ENCODE data around the gene PIP4K2A. TPM values are rescaled to one million over a fixed set of nuclear protein-coding genes. Genes with fewer than 3 reads are reported as not detected.

The PIP4K2A gene
- total RNA-seq, 1 donor from 2014 or later = 24.0 TPM

- no peak overlapping the region for H3K27ac ChIP-seq (ENCODE audit: low read depth, low read length)
These were observed 28.5 kb downstream of the PIP4K2A start for GRCh38 chr10:22685926-22686325.

GRCh38 chr10:22684699-22685098 lies 29.7 kb downstream of the PIP4K2A start:
- Histone ChIP-seq H3K4me1 (ENCODE audit: control insufficient read depth in 3 of 3, insufficient read depth in 3 of 3, low read length in 3 of 3) (peaks cover 3 to 17% (median 8%) of the 10 kb centered on the region in 3 donors), H3K27ac (ENCODE audit: low read depth, low read length) (no peak overlapping the region), H3K27me3 (ENCODE audit: control insufficient read depth in 3 of 3, insufficient read depth in 3 of 3, low read length in 3 of 3) (no peaks in the 10 kb centered on the region)

More at GRCh38 chr10:22685926-22686325, 28.5 kb downstream of the PIP4K2A start:
- Histone ChIP-seq H3K4me3 (ENCODE audit: low read length in 3 of 3) (no peak overlapping the region), H3K9ac (ENCODE audit: low read depth in 1 of 3, low read length in 3 of 3) (no peak overlapping the region), H3K4me1 (ENCODE audit: control insufficient read depth in 3 of 3, insufficient read depth in 3 of 3, low read length in 3 of 3) (peaks cover 3 to 17% (median 8%) of the 10 kb centered on the region in 3 donors), H3K36me3 (ENCODE audit: control insufficient read depth in 3 of 3, insufficient read depth in 3 of 3, low read length in 3 of 3) (no peaks in the 10 kb centered on the region), H3K27me3 (ENCODE audit: control insufficient read depth in 3 of 3, insufficient read depth in 3 of 3, low read length in 3 of 3) (no peaks in the 10 kb centered on the region), H3K9me3 (ENCODE audit: control insufficient read depth in 3 of 3, low read length in 3 of 3) (no peaks in the 10 kb centered on the region)

DNA sequence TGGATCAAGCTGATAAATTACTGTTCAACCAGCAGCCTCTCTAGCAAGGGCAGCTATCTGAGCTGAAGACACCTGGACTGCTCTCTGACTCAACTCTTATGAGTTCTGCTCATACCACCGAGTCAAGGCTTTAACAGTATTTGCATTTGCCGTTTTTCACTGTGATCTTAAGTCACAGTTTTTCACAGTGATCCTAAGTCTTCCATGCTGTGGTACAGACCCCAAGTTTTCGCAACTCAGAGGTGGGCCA lies 31.3 kb downstream of the PIP4K2A start:
- H3K4me1 ChIP-seq (ENCODE audit: control insufficient read depth in 3 of 3, insufficient read depth in 3 of 3, low read length in 3 of 3) = peaks cover 3 to 17% (median 8%) of the 10 kb centered on the region in 3 donors
- no peak overlapping the region for H3K9ac ChIP-seq (ENCODE audit: low read depth in 1 of 3, low read length in 3 of 3)
- H3K27me3 ChIP-seq (ENCODE audit: control insufficient read depth in 3 of 3, insufficient read depth in 3 of 3, low read length in 3 of 3) = no peaks in the 10 kb centered on the region
- no peak overlapping the region for H3K27ac ChIP-seq (ENCODE audit: low read depth, low read length)
- no peaks in the 10 kb centered on the region for H3K9me3 ChIP-seq (ENCODE audit: control insufficient read depth in 3 of 3, low read length in 3 of 3)
- no peaks in the 10 kb centered on the region for H3K36me3 ChIP-seq (ENCODE audit: control insufficient read depth in 3 of 3, insufficient read depth in 3 of 3, low read length in 3 of 3)
- no peak overlapping the region for H3K4me3 ChIP-seq (ENCODE audit: low read length in 3 of 3)

More at GRCh38 chr10:22684699-22685098, 29.7 kb downstream of the PIP4K2A start:
- H3K4me3 ChIP-seq (ENCODE audit: low read length in 3 of 3) = no peak overlapping the region
- no peaks in the 10 kb centered on the region for H3K9me3 ChIP-seq (ENCODE audit: control insufficient read depth in 3 of 3, low read length in 3 of 3)
- no peak overlapping the region for H3K9ac ChIP-seq (ENCODE audit: low read depth in 1 of 3, low read length in 3 of 3)
- H3K36me3 ChIP-seq (ENCODE audit: control insufficient read depth in 3 of 3, insufficient read depth in 3 of 3, low read length in 3 of 3) = no peaks in the 10 kb centered on the region

- H3K9ac ChIP-seq (ENCODE audit: low read depth in 1 of 3, low read length in 3 of 3) = no peak overlapping the region
These were observed 31.9 kb downstream of the PIP4K2A start for GRCh38 chr10:22682237-22683139.

GRCh38 chr10:22681783-22682183 lies 32.6 kb downstream of the PIP4K2A start:
- Histone ChIP-seq H3K4me1 (ENCODE audit: control insufficient read depth in 3 of 3, insufficient read depth in 3 of 3, low read length in 3 of 3) (peaks cover 3 to 17% (median 8%) of the 10 kb centered on the region in 3 donors), H3K36me3 (ENCODE audit: control insufficient read depth in 3 of 3, insufficient read depth in 3 of 3, low read length in 3 of 3) (no peaks in the 10 kb centered on the region), H3K27me3 (ENCODE audit: control insufficient read depth in 3 of 3, insufficient read depth in 3 of 3, low read length in 3 of 3) (no peaks in the 10 kb centered on the region), H3K27ac (ENCODE audit: low read depth, low read length) (no peak overlapping the region), H3K9ac (ENCODE audit: low read depth in 1 of 3, low read length in 3 of 3) (no peak overlapping the region), H3K9me3 (ENCODE audit: control insufficient read depth in 3 of 3, low read length in 3 of 3) (no peaks in the 10 kb centered on the region), H3K4me3 (ENCODE audit: low read length in 3 of 3) (no peak overlapping the region)

More at GRCh38 chr10:22682237-22683139, 31.9 kb downstream of the PIP4K2A start:
- Histone ChIP-seq H3K27ac (ENCODE audit: low read depth, low read length) (no peak overlapping the region), H3K4me1 (ENCODE audit: control insufficient read depth in 3 of 3, insufficient read depth in 3 of 3, low read length in 3 of 3) (peaks cover 3 to 17% (median 8%) of the 10 kb centered on the region in 3 donors), H3K9me3 (ENCODE audit: control insufficient read depth in 3 of 3, low read length in 3 of 3) (no peaks in the 10 kb centered on the region), H3K36me3 (ENCODE audit: control insufficient read depth in 3 of 3, insufficient read depth in 3 of 3, low read length in 3 of 3) (no peaks in the 10 kb centered on the region), H3K27me3 (ENCODE audit: control insufficient read depth in 3 of 3, insufficient read depth in 3 of 3, low read length in 3 of 3) (no peaks in the 10 kb centered on the region), H3K4me3 (ENCODE audit: low read length in 3 of 3) (no peak overlapping the region)

DNA sequence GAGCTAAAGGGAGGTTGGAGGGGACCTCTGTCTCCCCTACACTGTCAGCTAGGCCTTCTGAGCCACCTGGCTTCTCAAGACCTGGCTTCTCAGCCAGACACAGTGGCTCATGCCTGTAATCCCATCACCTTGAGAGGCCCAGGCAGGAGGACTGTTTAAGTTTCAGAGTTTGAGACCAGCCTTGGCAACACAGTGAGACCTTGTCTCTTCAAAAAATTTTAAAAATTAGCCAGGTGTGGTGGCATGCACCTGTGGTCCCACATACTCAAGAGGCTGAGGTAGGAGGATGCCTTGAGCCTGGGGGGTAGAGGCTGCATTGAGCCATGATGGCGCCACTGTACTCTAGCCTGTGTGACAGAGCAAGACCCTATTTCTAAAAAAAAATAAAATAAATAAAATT lies 33.1 kb downstream of the PIP4K2A start:
- H3K27ac ChIP-seq (ENCODE audit: low read depth, low read length) = no peak overlapping the region
- H3K4me3 ChIP-seq (ENCODE audit: low read length in 3 of 3) = no peak overlapping the region
- peaks cover 3 to 17% (median 8%) of the 10 kb centered on the region in 3 donors for H3K4me1 ChIP-seq (ENCODE audit: control insufficient read depth in 3 of 3, insufficient read depth in 3 of 3, low read length in 3 of 3)
- H3K9me3 ChIP-seq (ENCODE audit: control insufficient read depth in 3 of 3, low read length in 3 of 3) = no peaks in the 10 kb centered on the region
- H3K27me3 ChIP-seq (ENCODE audit: control insufficient read depth in 3 of 3, insufficient read depth in 3 of 3, low read length in 3 of 3) = no peaks in the 10 kb centered on the region
- H3K36me3 ChIP-seq (ENCODE audit: control insufficient read depth in 3 of 3, insufficient read depth in 3 of 3, low read length in 3 of 3) = no peaks in the 10 kb centered on the region
- no peak overlapping the region for H3K9ac ChIP-seq (ENCODE audit: low read depth in 1 of 3, low read length in 3 of 3)

- Histone ChIP-seq H3K27me3 (ENCODE audit: control insufficient read depth in 3 of 3, insufficient read depth in 3 of 3, low read length in 3 of 3) (no peaks in the 10 kb centered on the region), H3K36me3 (ENCODE audit: control insufficient read depth in 3 of 3, insufficient read depth in 3 of 3, low read length in 3 of 3) (no peaks in the 10 kb centered on the region), H3K9me3 (ENCODE audit: control insufficient read depth in 3 of 3, low read length in 3 of 3) (no peaks in the 10 kb centered on the region), H3K4me1 (ENCODE audit: control insufficient read depth in 3 of 3, insufficient read depth in 3 of 3, low read length in 3 of 3) (peaks cover 3 to 11% (median 4%) of the 10 kb centered on the region in 3 donors), H3K27ac (ENCODE audit: low read depth, low read length) (no peak overlapping the region), H3K4me3 (ENCODE audit: low read length in 3 of 3) (no peak overlapping the region), H3K9ac (ENCODE audit: low read depth in 1 of 3, low read length in 3 of 3) (no peak overlapping the region)
These were observed 34.8 kb downstream of the PIP4K2A start for GRCh38 chr10:22679608-22680007.

- Histone ChIP-seq H3K27me3 (ENCODE audit: control insufficient read depth in 3 of 3, insufficient read depth in 3 of 3, low read length in 3 of 3) (no peaks in the 10 kb centered on the region), H3K9me3 (ENCODE audit: control insufficient read depth in 3 of 3, low read length in 3 of 3) (no peaks in the 10 kb centered on the region), H3K4me3 (ENCODE audit: low read length in 3 of 3) (no peak overlapping the region), H3K9ac (ENCODE audit: low read depth in 1 of 3, low read length in 3 of 3) (no peak overlapping the region), H3K4me1 (ENCODE audit: control insufficient read depth in 3 of 3, insufficient read depth in 3 of 3, low read length in 3 of 3) (peaks cover 0 to 4% (median 3%) of the 10 kb centered on the region in 3 donors), H3K36me3 (ENCODE audit: control insufficient read depth in 3 of 3, insufficient read depth in 3 of 3, low read length in 3 of 3) (no peaks in the 10 kb centered on the region), H3K27ac (ENCODE audit: low read depth, low read length) (no peak overlapping the region)
These were observed 37.0 kb downstream of the PIP4K2A start for GRCh38 chr10:22677333-22677732.

GRCh38 chr10:22676435-22676834 lies 37.9 kb downstream of the PIP4K2A start:
- no peak overlapping the region for H3K9ac ChIP-seq (ENCODE audit: low read depth in 1 of 3, low read length in 3 of 3)
- no peak overlapping the region for H3K27ac ChIP-seq (ENCODE audit: low read depth, low read length)
- no peaks in the 10 kb centered on the region for H3K36me3 ChIP-seq (ENCODE audit: control insufficient read depth in 3 of 3, insufficient read depth in 3 of 3, low read length in 3 of 3)
- no peaks in the 10 kb centered on the region for H3K27me3 ChIP-seq (ENCODE audit: control insufficient read depth in 3 of 3, insufficient read depth in 3 of 3, low read length in 3 of 3)
- H3K4me3 ChIP-seq (ENCODE audit: low read length in 3 of 3) = no peak overlapping the region
- peaks cover 0 to 4% (median 3%) of the 10 kb centered on the region in 3 donors for H3K4me1 ChIP-seq (ENCODE audit: control insufficient read depth in 3 of 3, insufficient read depth in 3 of 3, low read length in 3 of 3)
- H3K9me3 ChIP-seq (ENCODE audit: control insufficient read depth in 3 of 3, low read length in 3 of 3) = no peaks in the 10 kb centered on the region

DNA sequence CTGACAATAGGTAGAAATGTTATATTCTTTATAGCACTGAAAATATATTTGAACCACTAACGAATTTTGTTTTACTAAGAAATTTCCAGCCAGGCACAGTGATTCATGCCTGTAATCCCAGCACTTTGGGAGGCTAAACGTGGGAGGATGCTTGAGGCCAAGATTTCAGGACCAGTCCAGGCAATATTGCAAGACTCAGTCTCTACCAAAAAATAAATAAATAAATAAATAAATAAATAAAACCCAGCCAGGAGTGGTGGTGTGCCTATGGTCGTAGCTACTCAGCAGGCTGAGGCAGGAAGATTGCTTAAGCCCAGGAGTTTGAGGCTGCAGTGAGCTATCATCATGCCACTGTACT lies 39.8 kb downstream of the PIP4K2A start:
- Histone ChIP-seq H3K36me3 (ENCODE audit: control insufficient read depth in 3 of 3, insufficient read depth in 3 of 3, low read length in 3 of 3) (no peaks in the 10 kb centered on the region), H3K9me3 (ENCODE audit: control insufficient read depth in 3 of 3, low read length in 3 of 3) (no peaks in the 10 kb centered on the region), H3K4me1 (ENCODE audit: control insufficient read depth in 3 of 3, insufficient read depth in 3 of 3, low read length in 3 of 3) (peaks cover 0 to 8% (median 7%) of the 10 kb centered on the region in 3 donors), H3K9ac (ENCODE audit: low read depth in 1 of 3, low read length in 3 of 3) (no peak overlapping the region), H3K27ac (ENCODE audit: low read depth, low read length) (no peak overlapping the region), H3K27me3 (ENCODE audit: control insufficient read depth in 3 of 3, insufficient read depth in 3 of 3, low read length in 3 of 3) (no peaks in the 10 kb centered on the region), H3K4me3 (ENCODE audit: low read length in 3 of 3) (no peak overlapping the region)

Measured in skeletal muscle tissue (tissue), 4 donors.